Measurements from ENCODE around the gene EBF4.
A peak's percentile ranks its signal among the peaks of the same experiment; 100 is the strongest.

EBF4 gene

DNA sequence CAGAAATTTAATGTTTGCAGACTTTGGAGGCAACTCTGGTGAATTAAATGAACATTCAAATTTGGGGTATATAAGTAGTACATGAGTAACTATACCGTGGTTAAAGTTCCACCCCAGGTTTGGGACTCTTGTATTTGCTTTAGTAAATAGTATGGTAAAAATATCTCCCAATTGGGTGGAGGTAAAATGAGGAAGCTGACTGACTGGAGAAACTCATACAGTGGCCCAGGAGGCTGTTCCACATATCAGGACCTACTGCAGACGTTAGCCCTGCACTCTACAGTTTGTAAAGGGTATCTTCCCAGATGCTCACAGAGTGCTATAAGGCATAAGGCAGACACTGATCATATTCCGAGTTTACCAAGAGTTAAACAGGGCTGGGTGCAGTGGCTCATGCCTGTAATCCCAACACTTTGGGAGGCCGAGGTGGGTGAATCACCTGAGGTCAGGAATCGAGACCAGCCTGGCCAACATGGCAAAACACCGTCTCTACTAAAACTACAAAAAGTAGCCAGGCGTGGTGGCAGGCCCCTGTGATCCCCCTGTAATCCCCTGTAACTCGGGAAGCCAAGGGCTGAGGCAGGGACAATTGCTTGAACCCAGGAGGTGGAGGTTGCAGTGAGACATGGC is 54.2 kb downstream of the EBF4 start:
- Histone ChIP-seq H3K27me3 (peaks cover 8 to 36% (median 31%) of the 10 kb centered on the region in 11 experiments), H3K9me3 (replicated peaks in 1 of 11) (no peaks in the 10 kb centered on the region), H3K9ac (no peak overlapping the region), H3K4me2 (peak overlapping the region in 4 of 11 experiments; percentile 3 to 37 (median 28); a peak in 6 of 22 replicates), H4K20me1 (peaks cover 0 to 14% (median under 1%) of the 10 kb centered on the region in 11 experiments; a peak in 7 of 22 replicates), H3K4me3 (no peak overlapping the region), H3K36me3 (no peaks in the 10 kb centered on the region), H3K27ac (no peak overlapping the region), H3K4me1 (peaks cover 13 to 37% (median 24%) of the 10 kb centered on the region in 10 experiments)
- TF ChIP-seq Cebpa-rat (IDR thresholded peaks at IDR 0.05): no peak

DNA sequence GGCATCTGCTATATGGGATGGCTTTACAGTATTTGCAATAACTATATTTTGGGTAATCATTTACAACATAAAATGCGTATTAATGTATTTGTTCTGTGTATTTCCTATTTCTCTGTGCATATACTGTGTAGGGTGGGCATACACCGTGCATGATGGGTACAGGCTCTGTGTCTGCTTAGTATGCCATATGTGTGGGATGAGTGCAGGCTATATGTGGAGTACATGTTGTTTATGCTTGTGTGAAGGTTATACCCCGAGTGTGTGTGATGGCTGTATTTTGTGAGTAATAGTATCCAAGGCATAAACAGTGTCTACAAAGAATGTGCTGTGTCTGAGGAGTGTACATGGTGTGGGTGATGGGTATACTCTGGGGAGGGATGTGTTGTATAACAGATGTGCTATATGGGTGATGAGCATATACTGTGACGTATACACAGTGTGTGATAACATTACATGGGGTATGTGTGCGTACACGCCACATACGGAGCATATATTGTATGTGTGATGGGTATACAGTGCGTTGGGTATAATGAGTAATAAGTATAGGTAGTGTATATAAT is 55.2 kb downstream of the EBF4 start:
- Histone ChIP-seq H3K4me1 (peaks cover 13 to 41% (median 27%) of the 10 kb centered on the region in 10 experiments), H3K27ac (no peak overlapping the region), H3K36me3 (no peaks in the 10 kb centered on the region), H3K27me3 (peaks cover 18 to 46% (median 41%) of the 10 kb centered on the region in 11 experiments), H3K9ac (no peak overlapping the region), H3K4me2 (no peak overlapping the region), H3K4me3 (no peak overlapping the region), H4K20me1 (peaks cover 0 to 22% (median 5%) of the 10 kb centered on the region in 11 experiments; a peak in 8 of 22 replicates), H3K9me3 (replicated peaks in 1 of 11) (no peaks in the 10 kb centered on the region)
- TF ChIP-seq Cebpa-rat (IDR thresholded peaks at IDR 0.05): no peak

DNA sequence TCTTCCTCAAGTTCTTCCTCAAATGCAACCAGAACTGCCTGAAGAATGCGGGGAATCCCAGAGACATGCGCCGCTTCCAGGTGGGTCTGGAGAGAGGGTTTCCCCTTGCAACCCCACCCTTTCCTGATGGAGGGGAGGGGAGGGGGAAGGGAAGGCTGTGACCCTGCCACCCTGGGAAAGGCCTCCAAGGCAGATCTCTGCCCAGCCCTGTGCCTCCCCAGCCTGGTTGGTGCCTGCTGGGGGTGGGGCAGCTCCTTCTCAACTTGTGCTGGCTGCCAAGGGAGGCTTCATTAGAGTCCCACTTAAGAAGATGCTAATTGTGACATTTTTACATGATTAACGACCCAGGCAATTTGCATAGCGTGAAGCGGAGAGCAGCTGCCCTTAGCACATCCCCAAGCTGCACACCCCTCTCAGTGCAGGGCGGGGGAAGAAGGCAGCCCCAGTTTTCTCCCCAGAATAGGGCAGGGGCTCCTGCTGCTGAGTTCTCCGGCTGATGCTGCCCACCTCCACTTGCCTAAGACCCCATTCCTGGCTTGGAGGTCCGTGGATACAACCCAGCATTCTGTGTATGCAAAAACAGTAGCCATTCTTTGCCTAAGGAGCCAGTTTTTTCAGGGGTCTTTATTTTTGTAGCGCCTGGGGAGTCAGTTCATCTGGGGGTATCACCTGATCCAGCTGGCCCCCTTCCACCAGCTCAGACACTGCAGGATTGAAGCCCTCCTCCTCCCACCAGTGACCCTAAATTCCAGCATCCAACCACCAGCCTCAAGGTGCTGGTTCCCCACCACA is 56.2 kb downstream of the EBF4 start:
- no peak for TF ChIP-seq Cebpa-rat (IDR thresholded peaks at IDR 0.05)
- Histone ChIP-seq H3K27ac (no peak overlapping the region), H3K4me1 (peaks cover 20 to 49% (median 33%) of the 10 kb centered on the region in 10 experiments), H3K27me3 (peaks cover 28 to 56% (median 51%) of the 10 kb centered on the region in 11 experiments), H3K36me3 (no peaks in the 10 kb centered on the region), H4K20me1 (peaks cover 0 to 30% (median 8%) of the 10 kb centered on the region in 11 experiments; a peak in 9 of 22 replicates), H3K9ac (no peak overlapping the region), H3K4me2 (no peak overlapping the region), H3K4me3 (no peak overlapping the region), H3K9me3 (replicated peaks in 1 of 11) (no peaks in the 10 kb centered on the region)

DNA sequence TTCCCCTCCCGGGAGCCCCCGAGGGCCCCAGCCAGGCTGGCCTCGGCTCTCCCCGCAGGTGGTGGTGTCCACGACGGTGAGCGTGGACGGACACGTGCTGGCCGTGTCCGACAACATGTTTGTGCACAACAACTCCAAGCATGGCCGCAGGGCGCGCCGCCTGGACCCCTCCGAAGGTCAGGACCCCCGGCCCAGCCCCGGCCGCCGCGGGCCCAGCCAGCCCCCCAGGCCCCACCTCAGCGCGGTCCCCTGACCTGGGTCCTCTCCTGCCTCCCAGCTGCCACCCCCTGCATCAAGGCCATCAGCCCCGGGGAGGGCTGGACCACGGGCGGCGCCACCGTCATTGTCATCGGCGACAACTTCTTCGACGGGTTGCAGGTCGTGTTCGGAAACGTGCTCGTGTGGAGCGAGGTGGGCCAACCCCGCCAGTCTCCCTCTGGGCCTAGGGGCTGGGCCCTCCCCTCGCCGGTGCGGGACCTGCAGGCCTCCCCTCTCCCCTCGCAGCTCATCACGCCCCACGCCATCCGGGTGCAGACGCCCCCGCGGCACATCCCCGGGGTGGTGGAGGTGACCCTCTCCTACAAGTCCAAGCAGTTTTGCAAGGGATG is 56.9 kb downstream of the EBF4 start:
- Histone ChIP-seq H3K27me3 (peaks cover 35 to 63% (median 58%) of the 10 kb centered on the region in 11 experiments), H3K27ac (no peak overlapping the region), H3K36me3 (no peaks in the 10 kb centered on the region), H4K20me1 (peaks cover 0 to 33% (median 12%) of the 10 kb centered on the region in 11 experiments; a peak in 9 of 22 replicates), H3K4me3 (no peak overlapping the region), H3K9ac (no peak overlapping the region), H3K9me3 (replicated peaks in 1 of 11) (no peaks in the 10 kb centered on the region), H3K4me2 (no peak overlapping the region), H3K4me1 (peaks cover 20 to 49% (median 34%) of the 10 kb centered on the region in 10 experiments)
- no peak for TF ChIP-seq Cebpa-rat (IDR thresholded peaks at IDR 0.05)

DNA sequence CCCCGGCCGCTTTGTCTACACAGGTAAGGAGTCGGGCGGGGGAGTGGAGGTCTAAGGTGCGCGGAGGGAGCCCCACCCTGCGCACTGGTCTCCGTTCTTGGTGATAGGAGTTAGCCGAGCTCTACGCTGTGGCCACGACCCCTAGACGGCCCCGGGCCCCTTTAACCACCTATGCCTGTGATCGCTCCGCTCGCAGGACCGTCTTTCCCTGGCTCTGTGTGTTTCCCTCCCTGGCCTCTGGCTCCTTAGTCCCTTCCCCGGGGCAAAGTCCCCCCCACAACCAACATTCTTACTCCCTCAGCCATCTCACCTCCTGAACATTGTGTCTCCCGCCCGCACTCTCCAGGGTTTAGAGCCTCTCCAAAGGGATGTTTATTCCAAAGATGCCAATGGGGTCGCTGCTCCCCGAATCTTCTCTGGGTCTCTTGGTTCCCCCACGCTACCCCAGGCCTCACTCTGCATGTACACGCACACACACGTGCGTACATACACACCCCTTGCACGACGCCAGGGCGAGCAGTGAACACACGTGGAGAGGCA is 57.4 kb downstream of the EBF4 start:
- H3K9ac ChIP-seq: no peak overlapping the region
- H3K4me1 ChIP-seq: peaks cover 20 to 49% (median 36%) of the 10 kb centered on the region in 10 experiments
- no peak overlapping the region for H3K27ac ChIP-seq
- H3K4me3 ChIP-seq: no peak overlapping the region
- peaks cover 0 to 38% (median 12%) of the 10 kb centered on the region in 11 experiments; a peak in 9 of 22 replicates for H4K20me1 ChIP-seq
- no peaks in the 10 kb centered on the region for H3K9me3 ChIP-seq (replicated peaks in 1 of 11)
- no peak for TF ChIP-seq Cebpa-rat (IDR thresholded peaks at IDR 0.05)
- no peaks in the 10 kb centered on the region for H3K36me3 ChIP-seq
- H3K4me2 ChIP-seq: peak overlapping the region in 2 of 11 experiments; percentile 97 to 99; a peak in 1 of 22 replicates
- H3K27me3 ChIP-seq: peaks cover 36 to 68% (median 62%) of the 10 kb centered on the region in 11 experiments

- Histone ChIP-seq H3K4me3 (peak overlapping the region in 5 of 10 experiments; percentile 55 to 74 (median 64); a peak in 8 of 20 replicates), H3K4me2 (peak overlapping the region; percentile 82 to 99 (median 97); a peak in 17 of 22 replicates), H3K4me1 (peaks cover 20 to 45% (median 36%) of the 10 kb centered on the region in 10 experiments), H3K9ac (no peak overlapping the region), H4K20me1 (peaks cover 0 to 38% (median 12%) of the 10 kb centered on the region in 11 experiments; a peak in 9 of 22 replicates), H3K27ac (no peak overlapping the region), H3K36me3 (no peaks in the 10 kb centered on the region), H3K27me3 (peaks cover 36 to 68% (median 62%) of the 10 kb centered on the region in 11 experiments), H3K9me3 (replicated peaks in 1 of 11) (no peaks in the 10 kb centered on the region)
- TF ChIP-seq Cebpa-rat (IDR thresholded peaks at IDR 0.05): peak in 3 of 11 experiments; percentile 9 to 56 (median 31); a peak in 2 of 22 replicates
These were observed 58.1 kb downstream of the EBF4 start for GRCh38 chr20:2750491-2751251.

DNA sequence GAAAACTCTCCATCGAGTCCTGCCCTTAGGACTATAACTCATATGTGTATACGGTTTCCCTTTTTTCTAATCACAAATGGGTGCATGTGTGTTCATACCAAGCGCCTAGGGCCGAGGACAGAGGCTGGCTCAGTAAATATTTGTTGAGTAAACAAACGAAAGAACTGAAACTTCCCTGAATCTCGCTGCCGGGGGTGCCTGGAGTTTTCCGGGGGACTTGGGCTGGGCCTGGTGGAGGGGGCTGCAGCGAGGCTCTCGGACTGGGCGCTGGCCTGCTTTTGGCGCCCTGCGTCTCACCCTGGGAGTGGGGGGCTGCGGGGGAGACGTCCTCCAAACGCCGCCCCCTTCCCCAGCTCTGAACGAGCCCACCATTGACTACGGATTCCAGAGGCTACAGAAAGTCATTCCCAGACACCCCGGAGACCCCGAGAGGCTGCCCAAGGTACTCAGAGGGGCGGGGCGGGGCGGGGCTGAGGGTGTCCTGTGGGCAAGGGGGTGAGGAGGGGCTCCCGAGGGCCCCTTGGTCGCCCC is 58.8 kb downstream of the EBF4 start:
- Histone ChIP-seq H3K36me3 (no peaks in the 10 kb centered on the region), H3K27me3 (peaks cover 36 to 68% (median 62%) of the 10 kb centered on the region in 11 experiments), H3K27ac (peak overlapping the region in 2 of 11 experiments; percentile 20 to 32; a peak in 1 of 22 replicates), H3K4me3 (peak overlapping the region; percentile 54 to 74 (median 62); a peak in 19 of 20 replicates), H3K4me2 (peak overlapping the region; percentile 82 to 99 (median 97); a peak in 21 of 22 replicates), H3K9me3 (replicated peaks in 1 of 11) (no peaks in the 10 kb centered on the region), H3K4me1 (peaks cover 20 to 39% (median 33%) of the 10 kb centered on the region in 10 experiments), H4K20me1 (peaks cover 0 to 38% (median 12%) of the 10 kb centered on the region in 11 experiments; a peak in 9 of 22 replicates), H3K9ac (peak overlapping the region in 6 of 11 experiments; percentile 29 to 67 (median 62); a peak in 8 of 22 replicates)
- no peak for TF ChIP-seq Cebpa-rat (IDR thresholded peaks at IDR 0.05)

All from BLaER1 treated with 17β-estradiol and CSF1 and Interleukin-3, amounts not matched to agents 10 nM and 100 nM (cell line).